Calu3 (cell line): ENCODE data around the gene EGF. TPM values are rescaled to one million over a fixed set of nuclear protein-coding genes. Genes with fewer than 3 reads are reported as not detected.
"Not testable (repeated sequence)": the region's sequence is repeated elsewhere in the genome, so short reads cannot be mapped to it uniquely, and the experiment has no call there.

Experiments used
- BruUV-seq: library from RNA; stranded (reverse); fragments of 400-500 nt; replicated peaks from 2 replicates; lab custom pipeline; 2021; lab: Mats Ljungman, UMichigan
- CTCF ChIA-PET: fragments of 300-600 bp; sonication (Branson Sonifier 250); formaldehyde crosslinking; loops from one replicate; lab custom pipeline; 2022; ENCODE audit warnings: antibody characterized with exemption; lab: Charles Lee
- DNase-seq: peaks from one replicate; pipeline ENCODE4 v3.0.0; 2022
- H3K27ac Mint-ChIP-seq: one replicate; pipeline ENCODE4 v1.8.0; 2022; ENCODE audit warnings: mixed read lengths; ENCODE audit not compliant: unreplicated experiment
- H3K27me3 Mint-ChIP-seq: one replicate; pipeline ENCODE4 v1.8.0; 2022; ENCODE audit warnings: mixed read lengths; ENCODE audit not compliant: unreplicated experiment
- H3K36me3 Mint-ChIP-seq: one replicate; pipeline ENCODE4 v1.8.0; 2022; ENCODE audit warnings: mild to moderate bottlenecking, moderate library complexity, mixed read lengths; ENCODE audit not compliant: insufficient read depth, unreplicated experiment
- H3K4me1 Mint-ChIP-seq: one replicate; pipeline ENCODE4 v1.8.0; 2022; ENCODE audit warnings: mild to moderate bottlenecking, low read depth, mixed read lengths; ENCODE audit not compliant: unreplicated experiment
- H3K4me3 Mint-ChIP-seq: one replicate; pipeline ENCODE4 v1.8.0; 2022; ENCODE audit warnings: mild to moderate bottlenecking, low read depth, moderate library complexity, mixed read lengths; ENCODE audit not compliant: unreplicated experiment
- H3K9me3 Mint-ChIP-seq: one replicate; pipeline ENCODE4 v1.8.0; 2022; ENCODE audit warnings: low read depth, mixed read lengths; ENCODE audit not compliant: unreplicated experiment
- CTCF ChIP-seq: fragments of 200-600 bp; IDR thresholded peaks from one replicate; pipeline ENCODE4 v1.8.0; 2022; ENCODE audit warnings: antibody characterized with exemption; ENCODE audit not compliant: unreplicated experiment
- intact Hi-C: fragments of 100-400 bp; cut with micrococcal nuclease; formaldehyde crosslinking; loops from one replicate; pipeline ENCODE4 v1.10.0; 2022; ENCODE audit not compliant: unreplicated experiment
- total RNA-seq: library from RNA; stranded (reverse); gene quantifications from 2 replicates; pipeline ENCODE4 v1.2.3, GENCODE V29; 2022

EGF gene
- total RNA-seq, 1 experiment from 2014 or later = 1.4 TPM

- intact Hi-C loops = no loop called here
- H3K36me3 Mint-ChIP-seq = no peaks in the 10 kb centered on the region
These were observed 39.6 kb upstream of the EGF start for GRCh38 chr4:109872950-109873656.

GRCh38 chr4:109873791-109874514 lies 38.7 kb upstream of the EGF start:
- H3K27ac Mint-ChIP-seq = no peak overlapping the region
- CTCF ChIA-PET = no interaction called here
- DNase-seq = no peak
- intact Hi-C loops = no loop called here
- no peaks in the 10 kb centered on the region for H3K36me3 Mint-ChIP-seq
- no peaks in the 10 kb centered on the region for H3K4me1 Mint-ChIP-seq
- no TSS peak for BruUV-seq
- no peak for TF ChIP-seq CTCF
- no peak overlapping the region for H3K4me3 Mint-ChIP-seq
- H3K9me3 Mint-ChIP-seq = no peaks in the 10 kb centered on the region
- no peaks in the 10 kb centered on the region for H3K27me3 Mint-ChIP-seq

More at GRCh38 chr4:109872950-109873656, 39.6 kb upstream of the EGF start:
- CTCF ChIA-PET = no interaction called here
- no peak for TF ChIP-seq CTCF
- BruUV-seq = no TSS peak
- Mint-ChIP-seq H3K27me3 (no peaks in the 10 kb centered on the region), H3K9me3 (no peaks in the 10 kb centered on the region), H3K27ac (no peak overlapping the region), H3K4me3 (no peak overlapping the region), H3K4me1 (no peaks in the 10 kb centered on the region)
- no peak for DNase-seq

GRCh38 chr4:109875106-109875505 lies 37.6 kb upstream of the EGF start:
- Mint-ChIP-seq H3K27ac (no peak overlapping the region), H3K9me3 (no peaks in the 10 kb centered on the region), H3K36me3 (no peaks in the 10 kb centered on the region), H3K4me3 (no peak overlapping the region), H3K4me1 (no peaks in the 10 kb centered on the region), H3K27me3 (no peaks in the 10 kb centered on the region)
- CTCF ChIA-PET = no interaction called here
- BruUV-seq = no TSS peak
- no peak for TF ChIP-seq CTCF
- intact Hi-C loops = no loop called here
- no peak for DNase-seq

GRCh38 chr4:109875553-109875952 lies 37.1 kb upstream of the EGF start:
- intact Hi-C loops, BruUV-seq, H3K27ac Mint-ChIP-seq, H3K27me3 Mint-ChIP-seq, CTCF ChIA-PET, H3K4me3 Mint-ChIP-seq, H3K4me1 Mint-ChIP-seq, DNase-seq, H3K9me3 Mint-ChIP-seq, H3K36me3 Mint-ChIP-seq: not testable (repeated sequence)
